TTC549 (cell line): Measurements from ENCODE around the gene ARHGEF28.

Source experiments
- FAIRE-seq: peaks from 2 replicates; lab custom pipeline; 2012; peaks lifted over from hg19 to GRCh38; lab: Jason Lieb, UNC

ARHGEF28 gene

GRCh38 chr5:73698011-73698410, 72.0 kb downstream of the ARHGEF28 start:
- FAIRE-seq, result no peak

GRCh38 chr5:73701566-73701965, 75.6 kb downstream of the ARHGEF28 start:
- no peak for FAIRE-seq

- no peak for FAIRE-seq
These were observed 76.5 kb downstream of the ARHGEF28 start for GRCh38 chr5:73702534-73702933.

- no peak for FAIRE-seq
These were observed 77.0 kb downstream of the ARHGEF28 start for GRCh38 chr5:73702951-73703350.

GRCh38 chr5:73705364-73705763, 79.4 kb downstream of the ARHGEF28 start:
- no peak for FAIRE-seq

- no peak for FAIRE-seq
These were observed 81.0 kb downstream of the ARHGEF28 start for GRCh38 chr5:73706963-73707362.

- FAIRE-seq, result no peak
These were observed 83.6 kb downstream of the ARHGEF28 start for GRCh38 chr5:73709536-73710129.

GRCh38 chr5:73716284-73716808, 90.3 kb downstream of the ARHGEF28 start:
- no peak for FAIRE-seq

GRCh38 chr5:73718762-73719161, 92.8 kb downstream of the ARHGEF28 start:
- FAIRE-seq, result no peak

GRCh38 chr5:73719632-73720031, 93.6 kb downstream of the ARHGEF28 start:
- FAIRE-seq, result no peak

GRCh38 chr5:73722231-73722630, 96.2 kb downstream of the ARHGEF28 start:
- FAIRE-seq, result no peak

GRCh38 chr5:73726071-73726470, 100.1 kb downstream of the ARHGEF28 start:
- FAIRE-seq, result no peak

- no peak for FAIRE-seq
These were observed 100.7 kb downstream of the ARHGEF28 start for GRCh38 chr5:73726606-73727231.

- no peak for FAIRE-seq
These were observed 101.5 kb downstream of the ARHGEF28 start for GRCh38 chr5:73727470-73727869.

GRCh38 chr5:73728493-73729273, 102.7 kb downstream of the ARHGEF28 start:
- no peak for FAIRE-seq

GRCh38 chr5:73729329-73729728, 103.3 kb downstream of the ARHGEF28 start:
- no peak for FAIRE-seq

GRCh38 chr5:73732045-73732444, 106.0 kb downstream of the ARHGEF28 start:
- no peak for FAIRE-seq

GRCh38 chr5:73733219-73733618, 107.2 kb downstream of the ARHGEF28 start:
- FAIRE-seq, result no peak

- FAIRE-seq, result no peak
These were observed 109.2 kb downstream of the ARHGEF28 start for GRCh38 chr5:73735032-73735734.

GRCh38 chr5:73739650-73740049, 113.7 kb downstream of the ARHGEF28 start:
- FAIRE-seq, result no peak

- no peak for FAIRE-seq
These were observed 114.3 kb downstream of the ARHGEF28 start for GRCh38 chr5:73740274-73740790.

- no peak for FAIRE-seq
These were observed 117.2 kb downstream of the ARHGEF28 start for GRCh38 chr5:73743161-73743560.
